Glomerular visceral epithelial cell (primary cell): ENCODE results near the gene TEAD1.
A peak's percentile ranks its signal among the peaks of the same experiment; 100 is the strongest.

Experiments
- DNase-seq: peaks from one replicate; pipeline ENCODE4 v3.0.0-alpha.2; 2016; ENCODE audit errors: extremely low spot score

TEAD1 gene

GRCh38 chr11:12707500-12707880 is 33.3 kb downstream of the TEAD1 start:
- no peak for DNase-seq

- DNase-seq: no peak
These were observed 37.3 kb downstream of the TEAD1 start for GRCh38 chr11:12711496-12711895.

DNA sequence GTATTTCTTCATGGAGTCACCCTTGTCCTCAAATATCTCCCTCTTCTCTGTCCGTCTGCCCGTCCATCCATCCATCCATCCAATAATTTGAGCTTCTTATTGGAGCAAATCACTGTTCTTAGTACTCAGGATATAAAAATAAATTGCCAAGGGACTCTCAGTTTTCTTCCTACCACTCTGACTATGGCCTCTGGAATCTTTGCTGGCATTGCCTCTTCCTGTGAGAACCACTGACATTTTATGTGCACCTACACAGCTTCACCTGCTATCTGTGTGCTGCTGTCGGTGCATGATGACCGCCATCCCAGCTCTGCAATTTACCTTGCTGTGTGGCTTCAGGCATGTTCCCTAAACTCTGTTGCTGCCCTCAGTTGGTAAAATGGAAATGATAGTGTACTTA is 37.9 kb downstream of the TEAD1 start:
- DNase-seq: no peak

DNA sequence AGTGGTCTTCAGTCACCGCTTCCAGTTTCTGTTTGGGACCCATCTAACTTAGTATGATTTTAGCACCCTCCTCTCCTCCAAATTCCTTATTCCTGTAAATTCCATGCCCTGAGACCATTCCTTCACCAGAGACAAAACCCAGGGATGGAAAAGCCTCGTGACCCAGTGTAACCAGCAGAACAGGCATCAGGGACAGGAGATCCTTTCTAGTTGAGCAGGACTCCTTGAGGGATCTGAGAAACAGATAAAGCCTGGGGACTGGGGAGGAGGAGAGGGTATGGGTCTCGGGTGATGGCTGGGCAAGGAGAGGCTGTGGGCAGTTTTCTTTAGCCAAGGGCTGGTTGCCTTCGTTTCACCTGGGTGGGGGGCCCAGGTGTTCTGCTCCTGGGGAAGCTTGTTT is 40.9 kb downstream of the TEAD1 start:
- no peak for DNase-seq

DNA sequence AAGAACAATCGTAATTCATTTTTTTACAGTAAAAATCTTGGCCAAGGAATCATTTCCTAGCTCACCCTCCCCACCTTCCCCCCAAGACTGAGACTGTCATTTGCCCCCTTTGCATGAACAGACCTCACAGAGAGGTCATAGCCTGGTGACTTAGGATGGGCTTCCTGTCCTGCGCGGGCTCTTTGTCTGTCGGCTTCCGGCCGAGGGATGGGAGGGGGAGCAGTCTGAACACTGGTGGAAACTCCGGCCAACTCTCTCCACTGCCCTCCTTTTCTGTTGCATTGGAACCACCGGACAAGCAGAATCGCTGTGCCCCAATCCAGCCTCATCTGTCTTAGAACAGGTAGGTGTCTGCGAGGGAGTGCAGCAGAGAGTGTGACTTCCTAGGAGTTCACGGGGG is 41.7 kb downstream of the TEAD1 start:
- no peak for DNase-seq

DNA sequence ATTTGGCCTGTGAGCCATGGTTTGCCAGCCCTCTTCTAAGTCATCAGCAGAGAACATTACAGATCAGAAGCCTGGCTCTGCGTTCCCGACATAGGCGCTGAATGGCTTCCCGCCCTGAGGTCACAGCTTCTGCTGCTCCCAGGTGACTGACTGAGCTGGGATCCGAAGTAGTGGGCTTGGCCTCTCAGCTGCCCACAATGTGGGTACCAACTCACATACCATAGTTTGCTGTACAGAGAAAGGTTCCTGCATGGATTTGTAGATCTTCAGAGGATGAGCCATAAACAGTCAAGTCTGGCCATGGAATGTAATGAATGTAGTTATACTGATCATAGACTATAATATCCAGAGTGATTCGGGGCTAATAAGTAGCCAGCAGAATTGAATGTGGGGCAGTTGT is 42.6 kb downstream of the TEAD1 start:
- DNase-seq: peak; percentile 62

GRCh38 chr11:12717851-12718291 is 43.6 kb downstream of the TEAD1 start:
- peak; percentile 86 for DNase-seq

DNA sequence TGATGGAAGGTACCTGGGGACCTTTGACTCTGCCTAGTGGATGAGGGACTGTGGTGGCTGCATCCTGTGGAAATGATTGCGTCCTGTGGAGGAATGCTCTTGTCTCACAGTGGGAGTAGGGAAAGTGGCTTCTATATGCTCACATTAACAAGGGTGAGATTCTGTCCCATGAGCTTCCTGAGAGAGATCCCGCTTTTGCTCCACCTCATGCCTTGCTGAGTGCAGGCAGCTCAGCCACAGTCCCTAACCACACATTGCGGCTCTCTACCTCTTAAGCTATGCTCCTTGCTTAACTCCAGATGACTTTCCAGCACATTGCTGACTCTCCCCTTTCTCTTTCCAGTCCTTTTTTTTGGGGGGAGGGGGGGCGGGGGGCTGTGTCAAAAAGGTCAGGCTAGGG is 45.0 kb downstream of the TEAD1 start:
- no peak for DNase-seq

DNA sequence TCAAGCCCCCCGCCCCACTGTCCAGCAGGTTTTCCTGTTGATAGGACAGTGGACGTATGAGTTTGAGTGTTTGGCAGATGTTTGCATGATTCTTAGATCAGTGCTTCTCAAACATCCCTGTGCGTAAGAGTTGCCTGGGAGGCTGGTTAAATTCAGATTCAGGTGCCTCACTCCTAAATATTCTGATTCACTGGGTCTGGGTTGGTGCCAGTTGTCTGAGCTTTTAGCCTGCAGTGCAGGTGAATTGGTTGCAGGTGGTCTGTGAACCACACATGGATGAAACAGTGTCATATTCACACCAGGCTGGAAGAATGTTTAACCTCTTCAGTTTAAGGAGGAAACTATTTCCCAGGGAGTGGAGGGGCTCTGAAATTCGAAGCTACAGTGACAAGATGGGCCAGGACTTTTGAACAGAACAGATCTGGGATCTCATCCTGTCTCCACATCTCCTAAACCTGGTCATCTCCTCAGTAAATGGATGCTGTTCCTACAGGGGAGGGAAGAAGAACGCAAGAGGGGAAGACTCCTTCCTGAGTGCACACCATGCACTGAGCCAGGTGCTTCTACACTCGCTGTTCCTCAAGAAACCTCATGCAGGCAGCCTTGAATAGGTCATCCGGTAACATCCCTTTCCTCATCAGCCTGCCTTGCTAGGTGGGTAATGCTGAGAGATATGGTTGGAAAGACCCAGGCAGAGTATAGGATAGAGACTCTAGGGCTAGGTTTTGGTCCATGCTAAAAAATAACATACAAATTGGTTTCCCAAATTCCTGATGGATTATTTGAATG is 47.8 kb downstream of the TEAD1 start:
- no peak for DNase-seq

DNA sequence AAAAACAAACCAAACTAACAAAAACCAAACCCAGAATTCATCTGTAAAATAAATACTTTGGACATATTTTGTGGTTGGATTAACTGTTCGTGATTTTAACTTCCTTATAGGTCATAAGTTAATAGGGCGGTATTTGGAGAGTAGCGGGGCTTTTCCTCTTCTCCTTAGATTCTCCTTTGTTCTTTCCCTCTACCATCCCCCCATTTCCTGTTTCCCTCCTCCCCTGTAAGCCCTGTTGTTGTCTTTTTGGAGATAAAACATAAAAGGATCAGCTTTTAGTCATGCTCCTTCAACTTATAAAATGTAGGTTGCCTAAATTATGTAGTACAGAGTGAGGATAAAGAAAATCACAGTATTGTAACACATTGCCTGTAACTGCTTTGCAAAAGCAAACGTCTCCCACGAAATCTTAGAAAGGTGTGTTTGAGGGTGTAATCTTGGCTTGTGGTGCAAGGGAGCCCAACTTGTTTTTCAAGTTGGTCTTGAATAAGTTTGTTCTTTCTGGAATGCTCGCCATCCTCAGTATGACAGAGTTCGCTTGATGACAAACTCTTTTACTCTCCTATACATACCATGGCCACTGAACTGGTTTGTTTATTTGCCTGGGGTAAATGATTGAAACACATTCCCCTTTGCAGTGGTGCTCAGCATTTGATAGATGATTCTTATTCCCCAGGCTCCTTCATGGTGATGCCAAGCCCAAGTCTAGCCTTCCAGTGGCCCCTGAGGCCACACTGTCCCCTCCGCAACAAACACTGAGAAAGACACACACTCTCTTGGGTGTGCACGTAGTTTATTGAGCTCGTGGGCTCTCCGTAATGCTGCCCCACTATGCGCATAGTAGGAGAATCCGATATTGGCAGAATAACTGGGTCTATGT is 49.4 kb downstream of the TEAD1 start:
- peak; percentile 47 for DNase-seq

DNA sequence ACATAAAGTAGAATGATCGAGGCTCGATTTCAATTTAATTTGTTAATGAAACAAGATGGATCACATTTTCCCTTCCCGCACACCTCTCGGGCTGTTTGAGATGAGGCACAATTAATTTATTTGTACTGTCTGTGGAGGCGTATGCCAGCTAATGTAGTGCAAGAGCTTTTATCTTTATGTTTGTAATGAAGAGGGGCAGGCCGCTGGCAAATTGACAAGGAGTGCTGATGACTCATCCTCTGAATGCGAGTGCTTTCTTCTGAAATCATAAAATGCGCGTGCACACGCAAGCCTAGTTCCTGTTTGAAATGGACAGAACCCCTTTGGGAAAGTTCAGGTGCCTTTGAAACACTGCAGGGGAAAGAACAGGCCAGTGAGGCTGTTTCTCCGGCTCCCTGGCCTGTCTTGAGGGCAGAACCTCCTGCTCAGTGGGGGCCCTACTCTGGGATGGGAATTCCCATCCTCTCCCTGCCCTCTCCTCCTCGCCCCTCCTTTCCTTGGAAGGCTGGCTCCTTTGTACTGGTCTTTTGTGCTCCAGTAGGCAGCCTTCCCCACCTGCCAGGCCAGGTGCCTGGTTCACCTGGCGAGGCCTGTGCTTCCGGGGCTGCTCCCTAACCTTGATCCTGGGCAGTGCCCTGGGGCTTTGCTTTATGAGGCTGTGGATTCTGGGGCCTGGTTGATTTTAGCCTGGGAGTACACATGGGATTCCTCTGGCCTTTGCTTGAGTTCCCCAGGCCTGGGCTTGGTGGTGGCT is 50.3 kb downstream of the TEAD1 start:
- peak; percentile 89 for DNase-seq

GRCh38 chr11:12725055-12725862 is 51.0 kb downstream of the TEAD1 start:
- no peak for DNase-seq

- DNase-seq: peak; percentile 40
These were observed 51.9 kb downstream of the TEAD1 start for GRCh38 chr11:12725863-12726682.

DNA sequence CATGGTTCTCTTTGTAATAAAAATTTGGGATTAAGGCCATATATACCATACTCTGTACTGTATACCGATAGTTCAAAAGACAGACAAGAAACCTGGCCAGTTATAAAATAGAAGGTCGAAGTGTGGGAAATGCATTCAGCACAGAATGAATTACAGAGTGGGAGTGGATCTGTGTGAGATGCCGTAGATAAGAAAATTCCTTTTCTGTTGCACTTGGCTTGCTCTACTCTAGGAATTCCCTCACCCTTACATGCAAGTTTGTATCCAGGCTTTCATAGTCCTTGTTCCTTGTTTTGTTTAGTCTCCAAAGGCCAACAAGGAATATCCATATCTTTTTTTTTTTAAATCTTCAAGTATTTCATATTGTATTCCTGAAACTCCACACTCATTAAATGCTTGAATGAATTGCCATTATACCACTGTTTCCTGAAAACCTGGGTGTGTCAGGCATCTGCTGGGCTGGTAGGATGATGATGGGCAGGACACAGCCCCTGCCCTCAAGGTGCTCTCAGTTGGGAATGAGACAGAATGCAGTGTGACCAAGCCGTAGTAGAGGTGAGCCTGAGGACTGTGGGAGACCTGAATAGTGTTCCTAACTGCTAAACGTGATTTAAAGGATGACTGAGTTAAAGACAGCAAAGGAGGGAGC is 53.5 kb downstream of the TEAD1 start:
- DNase-seq: no peak

- DNase-seq: no peak
These were observed 54.2 kb downstream of the TEAD1 start for GRCh38 chr11:12728417-12728816.

GRCh38 chr11:12729941-12730340 is 55.7 kb downstream of the TEAD1 start:
- no peak for DNase-seq

DNA sequence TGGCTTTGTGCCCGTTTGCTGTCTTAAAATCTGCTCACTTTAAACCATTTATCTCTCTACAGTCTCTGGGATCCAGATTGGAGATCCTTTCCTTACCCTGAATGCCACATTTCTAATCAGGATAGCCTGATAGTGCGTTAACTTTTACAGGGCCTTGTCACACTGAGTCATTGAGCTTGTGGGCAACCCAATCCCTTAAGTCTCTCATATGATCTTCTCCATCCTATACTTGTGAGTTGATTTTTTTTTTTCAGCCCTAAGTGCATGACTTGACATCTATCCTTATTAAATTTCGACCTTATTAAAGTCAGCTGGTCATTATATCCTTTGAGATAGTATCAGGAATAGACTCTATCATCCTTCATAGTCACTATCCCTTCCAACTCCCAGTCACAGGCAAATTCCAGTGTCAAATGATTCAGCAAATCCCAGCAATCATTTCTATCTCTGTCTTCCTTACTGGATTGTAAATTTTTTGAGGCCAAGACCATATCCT is 57.7 kb downstream of the TEAD1 start:
- DNase-seq: peak; percentile 22

GRCh38 chr11:12733091-12733490 is 58.9 kb downstream of the TEAD1 start:
- no peak for DNase-seq

GRCh38 chr11:12734625-12735024 is 60.4 kb downstream of the TEAD1 start:
- no peak for DNase-seq

DNA sequence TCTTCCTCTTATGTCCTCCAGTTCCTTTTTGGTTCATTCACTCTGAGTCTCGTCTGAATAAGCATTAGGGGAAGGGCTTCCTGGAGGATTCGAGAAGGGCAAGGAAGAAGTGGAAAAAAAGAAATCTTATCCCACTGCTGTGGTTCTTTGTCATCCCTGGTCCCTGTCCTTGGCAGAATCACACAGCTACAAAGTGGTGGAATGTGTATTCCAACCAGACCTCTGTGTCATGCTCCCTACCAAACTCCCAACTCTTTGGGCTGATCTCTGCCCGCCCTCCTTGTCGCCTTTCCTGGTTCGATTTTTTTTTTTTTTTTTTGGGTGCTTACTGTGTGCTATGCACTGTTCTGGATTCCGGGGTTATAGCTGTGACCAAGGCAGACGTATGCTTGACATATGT is 61.0 kb downstream of the TEAD1 start:
- no peak for DNase-seq
